Parathyroid adenoma (tissue), 2 donors: ENCODE data around the gene CLIP1.
A peak's percentile ranks its signal among the peaks of the same experiment; 100 is the strongest.
"Not testable (repeated sequence)": the region's sequence is repeated elsewhere in the genome, so short reads cannot be mapped to it uniquely, and the experiment has no call there.

Experiments
- H2AFZ ChIP-seq: fragments of 300-600 bp; sonication (generic); one replicate; pipeline ENCODE4 v1.7.0; 2017; ENCODE audit warnings: antibody characterized with exemption, mild to moderate bottlenecking
- H3K27ac ChIP-seq: fragments of 300-600 bp; sonication (generic); one replicate; pipeline ENCODE4 v1.7.0; 2017
- H3K27me3 ChIP-seq: fragments of 300-600 bp; sonication (generic); one replicate; pipeline ENCODE4 v1.7.0; 2017; ENCODE audit warnings: low read length; ENCODE audit not compliant: control insufficient read depth, insufficient read depth
- H3K36me3 ChIP-seq: fragments of 300-600 bp; sonication (generic); one replicate; pipeline ENCODE4 v1.7.0; 2017; ENCODE audit warnings: low read length; ENCODE audit not compliant: control insufficient read depth, insufficient read depth
- H3K4me1 ChIP-seq: fragments of 300-600 bp; sonication (generic); one replicate; pipeline ENCODE4 v1.7.0; 2017; ENCODE audit warnings: control low read depth
- H3K4me2 ChIP-seq: fragments of 300-600 bp; sonication (generic); one replicate; pipeline ENCODE4 v1.7.0; 2017; ENCODE audit warnings: low read length
- H3K4me3 ChIP-seq: fragments of 300-600 bp; sonication (generic); one replicate; pipeline ENCODE4 v1.7.0; 2017; ENCODE audit warnings: low read depth, low read length
- H3K79me2 ChIP-seq: fragments of 300-600 bp; sonication (generic); one replicate; pipeline ENCODE4 v1.7.0; 2017; ENCODE audit warnings: control low read depth
- H3K9ac ChIP-seq: fragments of 300-600 bp; sonication (generic); one replicate; pipeline ENCODE4 v1.7.0; 2017; ENCODE audit warnings: mild to moderate bottlenecking
- H3K9me3 ChIP-seq: fragments of 300-600 bp; sonication (generic); one replicate; pipeline ENCODE4 v1.7.0; 2017; ENCODE audit warnings: low read length; ENCODE audit not compliant: control insufficient read depth
- TF ChIP-seq, protein P1 (sequence below): fragments of 300-600 bp; sonication (generic); IDR thresholded peaks from one replicate; pipeline ENCODE4 v1.7.0; 2017; ENCODE audit warnings: antibody characterized with exemption, mild to moderate bottlenecking
- donor health status: primary hyperparathyroidism.

Gene CLIP1

GRCh38 chr12:122422730-122423257 is 325 bp upstream of the CLIP1 start:
- peak overlapping the region; percentile 99 for H3K27ac ChIP-seq
- TF ChIP-seq, protein P1, sequence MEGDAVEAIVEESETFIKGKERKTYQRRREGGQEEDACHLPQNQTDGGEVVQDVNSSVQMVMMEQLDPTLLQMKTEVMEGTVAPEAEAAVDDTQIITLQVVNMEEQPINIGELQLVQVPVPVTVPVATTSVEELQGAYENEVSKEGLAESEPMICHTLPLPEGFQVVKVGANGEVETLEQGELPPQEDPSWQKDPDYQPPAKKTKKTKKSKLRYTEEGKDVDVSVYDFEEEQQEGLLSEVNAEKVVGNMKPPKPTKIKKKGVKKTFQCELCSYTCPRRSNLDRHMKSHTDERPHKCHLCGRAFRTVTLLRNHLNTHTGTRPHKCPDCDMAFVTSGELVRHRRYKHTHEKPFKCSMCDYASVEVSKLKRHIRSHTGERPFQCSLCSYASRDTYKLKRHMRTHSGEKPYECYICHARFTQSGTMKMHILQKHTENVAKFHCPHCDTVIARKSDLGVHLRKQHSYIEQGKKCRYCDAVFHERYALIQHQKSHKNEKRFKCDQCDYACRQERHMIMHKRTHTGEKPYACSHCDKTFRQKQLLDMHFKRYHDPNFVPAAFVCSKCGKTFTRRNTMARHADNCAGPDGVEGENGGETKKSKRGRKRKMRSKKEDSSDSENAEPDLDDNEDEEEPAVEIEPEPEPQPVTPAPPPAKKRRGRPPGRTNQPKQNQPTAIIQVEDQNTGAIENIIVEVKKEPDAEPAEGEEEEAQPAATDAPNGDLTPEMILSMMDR: no peak
- no peaks in the 10 kb centered on the region for H3K27me3 ChIP-seq
- H3K36me3 ChIP-seq: no peaks in the 10 kb centered on the region
- H2AFZ ChIP-seq: peak overlapping the region; percentile 95
- peak overlapping the region; percentile 80 for H3K9ac ChIP-seq
- H3K4me1 ChIP-seq: peaks cover 17% of the 10 kb centered on the region
- peak overlapping the region; percentile 77 for H3K4me2 ChIP-seq
- no peaks in the 10 kb centered on the region for H3K9me3 ChIP-seq
- H3K4me3 ChIP-seq: peak overlapping the region; percentile 55
- H3K79me2 ChIP-seq: peaks cover 26% of the 10 kb centered on the region

DNA sequence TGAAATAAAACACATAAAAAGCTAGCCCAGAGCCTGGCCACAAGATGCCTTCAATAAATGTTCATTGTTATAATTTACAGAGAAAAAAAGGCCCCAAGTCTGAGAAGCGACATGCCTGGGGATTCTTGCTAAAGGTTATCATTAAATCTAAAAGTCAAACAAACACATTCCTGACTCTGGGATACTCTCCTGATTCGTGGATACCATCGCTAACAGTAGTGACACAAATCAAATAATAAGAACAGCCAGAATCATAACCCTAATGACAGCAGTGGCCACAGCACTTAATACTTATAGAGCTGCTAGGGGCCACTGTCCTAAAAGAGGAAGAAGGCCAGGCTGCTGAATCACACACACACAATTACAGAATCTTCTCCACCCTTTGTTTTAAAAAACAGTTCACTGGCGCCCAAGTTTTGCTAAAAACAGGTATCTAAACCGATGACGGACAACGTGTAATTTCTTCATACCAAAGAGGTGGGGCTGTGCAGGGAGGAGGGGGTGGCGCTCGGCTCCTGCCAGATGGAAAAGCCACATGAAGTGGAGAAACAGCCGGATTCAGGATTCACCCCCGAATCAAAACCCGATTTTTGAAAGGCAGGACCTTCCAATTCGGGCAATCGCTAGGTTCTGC is 1.2 kb downstream of the CLIP1 start:
- Histone ChIP-seq H3K27me3 (no peaks in the 10 kb centered on the region), H3K9ac (peak overlapping the region; percentile 97), H3K4me2 (peak overlapping the region; percentile 73), H3K79me2 (peaks cover 36% of the 10 kb centered on the region), H3K9me3 (no peaks in the 10 kb centered on the region), H2AFZ (peak overlapping the region; percentile 90), H3K27ac (peak overlapping the region; percentile 99), H3K36me3 (no peaks in the 10 kb centered on the region), H3K4me3 (peak overlapping the region; percentile 88), H3K4me1 (peaks cover 22% of the 10 kb centered on the region)
- TF ChIP-seq, protein P1: no peak

- Histone ChIP-seq H3K4me3 (peak overlapping the region; percentile 88), H3K9me3 (no peaks in the 10 kb centered on the region), H3K36me3 (no peaks in the 10 kb centered on the region), H3K27ac (peak overlapping the region; percentile 99), H3K4me1 (peaks cover 26% of the 10 kb centered on the region), H3K4me2 (peak overlapping the region; percentile 73), H3K9ac (no peak overlapping the region), H2AFZ (peak overlapping the region; percentile 90), H3K27me3 (no peaks in the 10 kb centered on the region), H3K79me2 (peaks cover 42% of the 10 kb centered on the region)
- TF ChIP-seq, protein P1: no peak
These were observed 1.9 kb downstream of the CLIP1 start for GRCh38 chr12:122420471-122421162.

GRCh38 chr12:122419094-122419493 is 3.4 kb downstream of the CLIP1 start:
- not testable (repeated sequence) for H3K4me2 ChIP-seq, H3K27me3 ChIP-seq, H3K36me3 ChIP-seq, H3K9ac ChIP-seq, H3K9me3 ChIP-seq, H2AFZ ChIP-seq, H3K4me3 ChIP-seq, H3K27ac ChIP-seq
- H3K79me2 ChIP-seq: peaks cover 52% of the 10 kb centered on the region
- H3K4me1 ChIP-seq: peaks cover 26% of the 10 kb centered on the region

DNA sequence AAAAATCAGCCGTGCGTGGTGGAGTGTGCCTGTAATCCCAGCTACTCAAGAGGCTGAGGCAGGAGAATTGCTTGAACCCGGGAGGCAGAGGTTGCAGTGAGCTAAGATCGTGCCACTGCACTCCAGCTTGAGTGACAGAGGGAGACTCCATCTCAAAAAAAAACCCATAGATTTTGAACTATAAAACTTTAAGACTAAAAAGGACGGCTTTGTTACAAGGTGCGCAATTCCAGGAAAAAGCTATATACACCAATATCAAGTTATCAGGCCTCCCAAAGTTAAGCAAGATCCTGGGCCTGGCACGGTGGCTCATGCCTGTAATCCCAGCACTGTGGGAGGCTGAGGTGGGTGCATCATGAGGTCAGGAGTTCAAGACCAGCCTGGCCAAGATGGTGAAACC is 6.8 kb downstream of the CLIP1 start:
- not testable (repeated sequence) for H3K27ac ChIP-seq

More for the DNA sequence above, 6.8 kb downstream of the CLIP1 start:
- not testable (repeated sequence) for H3K9ac ChIP-seq, H3K27me3 ChIP-seq, H3K4me2 ChIP-seq, H2AFZ ChIP-seq, H3K36me3 ChIP-seq, H3K4me3 ChIP-seq, H3K9me3 ChIP-seq
- H3K4me1 ChIP-seq: peaks cover 23% of the 10 kb centered on the region
- H3K79me2 ChIP-seq: peaks cover 71% of the 10 kb centered on the region
